WI38 (cell line): Measurements from ENCODE around the gene TNN.

Experiments
- H3K4me3 ChIP-seq: 2 replicates; pipeline ENCODE4 v1.5.1; 2011; ENCODE audit warnings: low read depth, mild to moderate bottlenecking, control low read depth, low read length
- CTCF ChIP-seq: IDR thresholded peaks from 2 replicates; pipeline ENCODE4 v1.5.1; 2012; ENCODE audit warnings: low read depth, mild to moderate bottlenecking, control low read depth, low read length

Gene TNN

GRCh38 chr1:175079338-175079737, 11.7 kb downstream of the TNN start:
- no peak for TF ChIP-seq CTCF

GRCh38 chr1:175080030-175080429, 12.4 kb downstream of the TNN start:
- H3K4me3 ChIP-seq, result no peak overlapping the region
- no peak for TF ChIP-seq CTCF

More at GRCh38 chr1:175079338-175079737, 11.7 kb downstream of the TNN start:
- H3K4me3 ChIP-seq, result no peak overlapping the region

- no peak for TF ChIP-seq CTCF
- no peak overlapping the region for H3K4me3 ChIP-seq
These were observed 14.3 kb downstream of the TNN start for GRCh38 chr1:175081983-175082382.

- no peak overlapping the region for H3K4me3 ChIP-seq
- TF ChIP-seq CTCF, result no peak
These were observed 20.9 kb downstream of the TNN start for GRCh38 chr1:175088525-175088951.

- no peak overlapping the region for H3K4me3 ChIP-seq
- no peak for TF ChIP-seq CTCF
These were observed 21.6 kb downstream of the TNN start for GRCh38 chr1:175089136-175089718.

- H3K4me3 ChIP-seq, result no peak overlapping the region
- TF ChIP-seq CTCF, result no peak
These were observed 23.1 kb downstream of the TNN start for GRCh38 chr1:175090780-175091179.

GRCh38 chr1:175094626-175095025, 27.0 kb downstream of the TNN start:
- no peak for TF ChIP-seq CTCF
- no peak overlapping the region for H3K4me3 ChIP-seq
